ENCODE data around the gene SLC25A22.

DNA sequence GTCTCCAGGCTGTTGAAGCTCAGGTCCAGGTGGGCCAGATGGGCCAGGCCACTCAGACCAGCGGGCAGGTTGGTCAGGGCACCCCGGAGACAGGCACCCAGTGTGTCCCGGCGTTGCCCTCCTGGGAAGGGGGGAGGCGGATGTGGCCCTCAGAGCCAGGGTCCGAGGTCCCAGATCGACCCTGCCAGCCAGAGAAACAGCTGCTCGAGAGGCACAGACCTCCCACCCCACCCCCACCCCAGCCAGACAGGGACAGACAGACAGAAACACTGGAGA, 5.3 kb upstream of the SLC25A22 start:
- TF ChIP-seq CTCF (IDR thresholded peaks at IDR 0.05; ENCODE audit: low read depth, low read length), result no peak
- TF ChIP-seq EZH2phosphoT487 (IDR thresholded peaks at IDR 0.05; ENCODE audit: low read depth), result no peak

Data from OCI-LY3 (cell line).